OCI-LY7 (cell line): ENCODE measurements around the gene MYMX. TPM values are rescaled to one million over a fixed set of nuclear protein-coding genes. Genes with fewer than 3 reads are reported as not detected.

Experiments used
- BruUV-seq: library from RNA; stranded (reverse); fragments of 400-500 nt; replicated peaks from 2 replicates; lab custom pipeline; 2021; lab: Mats Ljungman, UMichigan
- CTCF ChIA-PET: fragments of 300-600 bp; sonication (Branson Sonifier 250); formaldehyde crosslinking; loops from one replicate; lab custom pipeline; 2022; ENCODE audit warnings: antibody characterized with exemption; ENCODE audit not compliant: unreplicated experiment; lab: Charles Lee
- POLR2A ChIA-PET: fragments of 300-600 bp; sonication (Branson Sonifier 250); formaldehyde crosslinking; loops from one replicate; lab custom pipeline; 2022; ENCODE audit warnings: antibody characterized with exemption; lab: Charles Lee
- DNase-seq: peaks from one replicate; pipeline ENCODE4 v3.0.0-alpha.2; 2015; ENCODE audit warnings: low spot score
- H2AFZ ChIP-seq: fragments of 200-600 bp; sonication (generic), shearing (Covaris generic); 2 replicates; pipeline ENCODE4 v1.6.1; 2014; ENCODE audit warnings: mild to moderate bottlenecking, antibody characterized with exemption, low read length, moderate library complexity
- H3K27ac ChIP-seq: fragments of 200-600 bp; sonication (generic); 2 replicates; pipeline ENCODE4 v1.5.1; 2014; ENCODE audit warnings: mixed run types, low read depth, mild to moderate bottlenecking, moderate library complexity, low read length, inconsistent platforms; ENCODE audit not compliant: poor library complexity, severe bottlenecking
- H3K36me3 ChIP-seq: fragments of 200-600 bp; sonication (generic); 2 replicates; pipeline ENCODE4 v1.6.1; 2014; ENCODE audit warnings: mild to moderate bottlenecking, antibody characterized with exemption, low read length, moderate library complexity, mixed read lengths; ENCODE audit not compliant: insufficient read depth
- H3K4me1 ChIP-seq: fragments of 200-600 bp; sonication (generic); 2 replicates; pipeline ENCODE4 v1.5.1; 2014; ENCODE audit warnings: mild to moderate bottlenecking, low read length; ENCODE audit not compliant: insufficient read depth, poor library complexity, severe bottlenecking
- H3K4me2 ChIP-seq: fragments of 200-600 bp; sonication (generic); 2 replicates; pipeline ENCODE4 v1.6.1; 2014; ENCODE audit warnings: mild to moderate bottlenecking, low read length
- H3K4me3 ChIP-seq: fragments of 200-600 bp; sonication (generic); 2 replicates; pipeline ENCODE4 v1.5.1; 2014; ENCODE audit warnings: mild to moderate bottlenecking, low read depth, low read length; ENCODE audit not compliant: poor library complexity, severe bottlenecking
- H3K79me2 ChIP-seq: fragments of 200-600 bp; sonication (generic); 2 replicates; pipeline ENCODE4 v1.6.1; 2016; ENCODE audit warnings: low read depth, mild to moderate bottlenecking, low read length, moderate library complexity, mixed read lengths; ENCODE audit not compliant: insufficient read depth
- H3K9me2 ChIP-seq: fragments of 200-600 bp; sonication (generic); 2 replicates; pipeline ENCODE4 v1.6.1; 2016; ENCODE audit warnings: mild to moderate bottlenecking, low read length, mixed read lengths; ENCODE audit not compliant: insufficient read depth
- H3K9me3 ChIP-seq: fragments of 200-600 bp; sonication (generic); 2 replicates; pipeline ENCODE4 v1.6.1; 2014; ENCODE audit warnings: mild to moderate bottlenecking, mixed run types, low read length, mixed read lengths
- H4K20me1 ChIP-seq: fragments of 200-600 bp; sonication (generic); 2 replicates; pipeline ENCODE4 v1.6.1; 2014; ENCODE audit warnings: mild to moderate bottlenecking, antibody characterized with exemption, low read length, moderate library complexity, mixed read lengths; ENCODE audit not compliant: insufficient read depth
- CTCF ChIP-seq: fragments of 200-600 bp; sonication (generic); conservative IDR thresholded peaks from 2 replicates; pipeline ENCODE4 v1.5.1; 2014; ENCODE audit warnings: mild to moderate bottlenecking, antibody characterized with exemption, low read length, moderate library complexity, mixed read lengths
- EZH2phosphoT487 ChIP-seq: fragments of 200-600 bp; sonication (generic); IDR thresholded peaks from 2 replicates; pipeline ENCODE4 v1.6.1; 2018; ENCODE audit warnings: low read depth, borderline replicate concordance, mild to moderate bottlenecking, mixed run types, antibody characterized with exemption, low read length, moderate library complexity, mixed read lengths
- intact Hi-C: fragments of 100-400 bp; cut with micrococcal nuclease; formaldehyde crosslinking; loops from one replicate; pipeline ENCODE4 v1.10.0; 2022; ENCODE audit not compliant: unreplicated experiment
- total RNA-seq, 2 experiments: library from RNA; depleted of rRNA in 1 of 2; stranded (reverse); fragments of >200 nt in 1 of 2; shearing (Covaris generic) in 1 of 2; gene quantifications; 2 replicates each; pipeline ENCODE4 v1.2.3, GENCODE V29; 2014 to 2022

The MYMX gene
- total RNA-seq, 2 experiments from 2014 or later, result not detected

- Histone ChIP-seq H4K20me1 (no peaks in the 10 kb centered on the region), H3K27ac (no peak overlapping the region), H3K36me3 (peaks cover 32% of the 10 kb centered on the region; the same call in 1 of the 2 replicates), H3K4me2 (peak overlapping the region; percentile 84), H3K4me3 (peak overlapping the region; percentile 57), H3K9me2 (no peaks in the 10 kb centered on the region), H2AFZ (peak overlapping the region; percentile 72), H3K79me2 (no peaks in the 10 kb centered on the region), H3K9me3 (no peaks in the 10 kb centered on the region), H3K4me1 (peaks cover 22% of the 10 kb centered on the region)
- intact Hi-C loops, result loop anchor here (1.0 to 2.0 kb wide), 3 partner anchors 15 to 141 kb away; partner anchors contain the start of gene SLC29A1
- ChIA-PET CTCF (interaction anchor here (1.6 kb wide), 1 partner anchor 14 kb away, joined by 7 read pairs; no protein-coding TSS in a partner anchor), POLR2A (no interaction called here)
- TF ChIP-seq CTCF, result peak; percentile 96
- TF ChIP-seq EZH2phosphoT487, result no peak
- no TSS peak for BruUV-seq
- peak; percentile 84 for DNase-seq
These were observed 21.2 kb downstream of the MYMX start for GRCh38 chr6:44237813-44238433.

GRCh38 chr6:44238687-44239350 is 22.1 kb downstream of the MYMX start:
- Histone ChIP-seq H3K4me1 (peaks cover 16% of the 10 kb centered on the region), H3K9me3 (no peaks in the 10 kb centered on the region), H3K79me2 (no peaks in the 10 kb centered on the region), H4K20me1 (no peaks in the 10 kb centered on the region), H3K4me3 (no peak overlapping the region), H3K4me2 (no peak overlapping the region), H3K36me3 (peaks cover 23% of the 10 kb centered on the region; the same call in 1 of the 2 replicates), H3K9me2 (no peaks in the 10 kb centered on the region), H3K27ac (no peak overlapping the region), H2AFZ (no peak overlapping the region)
- ChIA-PET CTCF (no interaction called here), POLR2A (no interaction called here)
- TSS peak; percentile 44 for BruUV-seq
- no peak for DNase-seq
- TF ChIP-seq CTCF, result no peak
- intact Hi-C loops, result loop anchor here (1.0 to 2.0 kb wide), 2 partner anchors 67 to 142 kb away; no protein-coding TSS in a partner anchor

- no peak overlapping the region for H3K4me2 ChIP-seq
These were observed 26.6 kb downstream of the MYMX start for GRCh38 chr6:44243345-44243744.

More at GRCh38 chr6:44243345-44243744, 26.6 kb downstream of the MYMX start:
- Histone ChIP-seq H3K36me3 (peaks cover 14% of the 10 kb centered on the region), H3K9me3 (no peaks in the 10 kb centered on the region), H3K27ac (no peak overlapping the region), H2AFZ (no peak overlapping the region), H4K20me1 (peaks cover 13% of the 10 kb centered on the region), H3K9me2 (no peaks in the 10 kb centered on the region), H3K4me3 (no peak overlapping the region), H3K4me1 (peaks cover 11% of the 10 kb centered on the region), H3K79me2 (peaks cover 16% of the 10 kb centered on the region)
- no TSS peak for BruUV-seq
- CTCF ChIA-PET, result no interaction called here
- intact Hi-C loops, result no loop called here
- POLR2A ChIA-PET, result interaction anchor here (0.7 to 1.8 kb wide), 5 partner anchors 13 to 644 kb away, joined by 3 to 6 read pairs (median 3); no protein-coding TSS in a partner anchor
- no peak for DNase-seq
- TF ChIP-seq EZH2phosphoT487 (no peak), CTCF (no peak)
